Right lung (tissue), 5 donors: Measurements from ENCODE around the gene ACAP2. TPM values are rescaled to one million over a fixed set of nuclear protein-coding genes. Genes with fewer than 3 reads are reported as not detected.

ENCODE experiments used
- DNase-seq, 2 donors: peaks; one replicate each; pipeline ENCODE4 v3.0.0-alpha.2; 2013
- polyA plus RNA-seq, 5 donors: library from polyadenylated mRNA; unstranded; fragments of 120-200 nt; gene quantifications; one replicate each; pipeline versions ENCODE4 v1.2.1 to v1.2.3, GENCODE V29; 2013; ENCODE audit warnings: inconsistent platforms in 1 of 5, low replicate concordance in 1 of 5; ENCODE audit not compliant: insufficient read length in 5 of 5, insufficient read depth in 1 of 5

ACAP2 gene
- polyA plus RNA-seq, 5 donors = 31.8 to 59.5 (median 53.6) TPM

GRCh38 chr3:195263193-195263924, 179.5 kb downstream of the ACAP2 start:
- no peak for DNase-seq

- DNase-seq = no peak
These were observed 180.9 kb downstream of the ACAP2 start for GRCh38 chr3:195261925-195262324.

- DNase-seq = no peak
These were observed 182.4 kb downstream of the ACAP2 start for GRCh38 chr3:195260280-195260905.

- peak; percentile 89 to 90 for DNase-seq
These were observed 183.1 kb downstream of the ACAP2 start for GRCh38 chr3:195259475-195260279.

GRCh38 chr3:195259154-195259474, 183.7 kb downstream of the ACAP2 start:
- no peak for DNase-seq

GRCh38 chr3:195258449-195259153, 184.2 kb downstream of the ACAP2 start:
- no peak for DNase-seq

- no peak for DNase-seq
These were observed 185.1 kb downstream of the ACAP2 start for GRCh38 chr3:195257454-195258448.

GRCh38 chr3:195256639-195257453, 186.0 kb downstream of the ACAP2 start:
- DNase-seq = no peak

GRCh38 chr3:195255571-195256501, 187.0 kb downstream of the ACAP2 start:
- no peak for DNase-seq

- no peak for DNase-seq
These were observed 187.7 kb downstream of the ACAP2 start for GRCh38 chr3:195255176-195255500.

GRCh38 chr3:195254454-195255175, 188.2 kb downstream of the ACAP2 start:
- no peak for DNase-seq

GRCh38 chr3:195253923-195254432, 188.8 kb downstream of the ACAP2 start:
- DNase-seq = no peak

GRCh38 chr3:195251336-195252065, 191.3 kb downstream of the ACAP2 start:
- no peak for DNase-seq

GRCh38 chr3:195250473-195251251, 192.2 kb downstream of the ACAP2 start:
- no peak for DNase-seq

GRCh38 chr3:195249858-195250464, 192.9 kb downstream of the ACAP2 start:
- no peak for DNase-seq
